SU-DHL-6 (cell line): Measurements from ENCODE around the gene RAVER2.

Source experiments
- EZH2phosphoT487 ChIP-seq: fragments of 200-600 bp; sonication (generic), shearing (Covaris generic); conservative IDR thresholded peaks from 2 replicates; pipeline ENCODE4 v1.6.1; 2018; ENCODE audit warnings: mild to moderate bottlenecking, antibody characterized with exemption, low read length, moderate library complexity, mixed read lengths
- TF ChIP-seq, protein P1 (sequence below): fragments of 200-600 bp; sonication (generic); IDR thresholded peaks from one replicate; pipeline ENCODE4 v1.5.1; 2017; ENCODE audit warnings: antibody characterized with exemption, mild to moderate bottlenecking, low read length, moderate library complexity; ENCODE audit not compliant: insufficient read depth, poor library complexity, severe bottlenecking

DNA sequence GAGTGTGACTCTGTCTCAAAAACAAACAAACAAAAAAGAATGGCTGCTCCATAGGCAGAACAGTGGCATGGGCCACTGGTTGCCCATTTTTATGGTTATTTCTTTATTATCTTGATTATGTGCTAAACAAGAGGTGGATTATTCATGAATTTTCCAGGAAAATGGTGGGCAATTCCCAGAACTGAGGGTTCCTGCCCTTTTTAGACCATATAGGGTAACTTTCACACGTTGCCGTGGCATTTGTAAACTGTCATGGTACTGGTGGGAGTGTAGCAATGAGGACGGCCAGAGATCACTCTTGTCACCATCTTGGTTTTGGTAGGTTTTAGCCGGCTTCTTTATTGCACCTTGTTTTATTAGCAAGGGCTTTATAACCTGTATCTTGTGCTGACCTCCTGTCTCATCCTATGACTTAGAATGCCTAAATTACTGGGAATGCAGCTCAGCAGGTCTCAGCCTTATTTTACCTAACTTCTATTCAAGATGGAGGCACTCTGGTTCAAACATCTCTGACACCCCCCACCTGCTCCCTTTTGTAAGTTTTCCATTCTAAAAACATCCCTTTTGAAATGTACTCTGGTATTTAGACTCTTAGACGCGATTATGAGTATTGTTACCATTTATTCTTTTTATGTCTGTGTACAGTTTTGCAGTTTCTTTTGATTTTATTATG is 57.1 kb downstream of the RAVER2 start:
- TF ChIP-seq, protein P1, sequence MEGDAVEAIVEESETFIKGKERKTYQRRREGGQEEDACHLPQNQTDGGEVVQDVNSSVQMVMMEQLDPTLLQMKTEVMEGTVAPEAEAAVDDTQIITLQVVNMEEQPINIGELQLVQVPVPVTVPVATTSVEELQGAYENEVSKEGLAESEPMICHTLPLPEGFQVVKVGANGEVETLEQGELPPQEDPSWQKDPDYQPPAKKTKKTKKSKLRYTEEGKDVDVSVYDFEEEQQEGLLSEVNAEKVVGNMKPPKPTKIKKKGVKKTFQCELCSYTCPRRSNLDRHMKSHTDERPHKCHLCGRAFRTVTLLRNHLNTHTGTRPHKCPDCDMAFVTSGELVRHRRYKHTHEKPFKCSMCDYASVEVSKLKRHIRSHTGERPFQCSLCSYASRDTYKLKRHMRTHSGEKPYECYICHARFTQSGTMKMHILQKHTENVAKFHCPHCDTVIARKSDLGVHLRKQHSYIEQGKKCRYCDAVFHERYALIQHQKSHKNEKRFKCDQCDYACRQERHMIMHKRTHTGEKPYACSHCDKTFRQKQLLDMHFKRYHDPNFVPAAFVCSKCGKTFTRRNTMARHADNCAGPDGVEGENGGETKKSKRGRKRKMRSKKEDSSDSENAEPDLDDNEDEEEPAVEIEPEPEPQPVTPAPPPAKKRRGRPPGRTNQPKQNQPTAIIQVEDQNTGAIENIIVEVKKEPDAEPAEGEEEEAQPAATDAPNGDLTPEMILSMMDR, result no peak
- TF ChIP-seq EZH2phosphoT487, result no peak
